Spleen (tissue), 7 donors: ENCODE measurements around the gene ALDH1A3.

ENCODE experiments used
- CTCF ChIP-seq, 11 experiments: fragments of 200-600 bp in 7 of 11; fragments of 450-650 bp in 4 of 11; sonication (generic) in 4 of 11; IDR thresholded peaks in 8 of 11; conservative IDR thresholded peaks in 3 of 11; 1 replicate in 7 of 11; 2 replicates in 4 of 11; pipeline versions ENCODE4 v1.4.0 to v1.8.0; 2016 to 2021; ENCODE audit warnings: antibody characterized with exemption in 11 of 11, inconsistent platforms in 4 of 11, mild to moderate bottlenecking in 1 of 11
- POLR2A ChIP-seq, 3 donors: fragments of 450-650 bp; IDR thresholded peaks; one replicate each; pipeline ENCODE4 v1.5.1; 2017; ENCODE audit warnings: antibody characterized with exemption in 3 of 3, mild to moderate bottlenecking in 1 of 3
- donor health status: DM: no; HTN: no; CAD: no; lungs with moderate emphysema.
- donor health status: DM: no; HTN: no; CAD: no.
- donor health status: DM: no; HTN: no; CAD: no.

- TF ChIP-seq POLR2A (IDR thresholded peaks at IDR 0.05): no peak
- TF ChIP-seq CTCF (IDR thresholded peaks at IDR 0.05 in 8 of 11, conservative IDR thresholded peaks at IDR 0.05 in 3 of 11): no peak
Measured at GRCh38 chr15:100948430-100948762, 68.8 kb downstream of the ALDH1A3 start.
